HG03108 (cell line): ENCODE measurements around the gene BCR.

ENCODE experiments used
- ATAC-seq: cut with Tn5 transposase; IDR thresholded peaks from one replicate; pipeline ENCODE4 v1.9.1; 2021; ENCODE audit warnings: moderate library complexity; ENCODE audit not compliant: unreplicated experiment

BCR gene

DNA sequence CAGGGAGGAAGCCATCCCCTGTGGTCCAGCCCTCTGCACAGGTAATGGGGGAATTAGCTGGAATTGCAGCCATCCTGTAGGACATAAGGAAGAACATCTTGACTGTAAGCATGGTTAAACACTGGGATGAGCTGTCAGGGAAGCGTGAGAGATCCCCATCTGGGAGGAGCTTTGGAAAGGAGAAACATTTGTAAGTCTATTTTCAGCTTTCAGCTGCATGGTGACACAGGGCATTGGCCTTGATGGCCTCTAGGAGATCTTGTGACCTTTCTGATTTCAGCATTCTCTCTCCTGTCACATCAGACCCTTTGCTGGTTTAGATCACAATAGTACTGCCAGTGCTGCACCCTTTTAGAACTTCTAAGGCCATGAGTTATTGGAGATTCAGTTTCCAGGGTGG, 47.1 kb downstream of the BCR start:
- ATAC-seq = no peak

DNA sequence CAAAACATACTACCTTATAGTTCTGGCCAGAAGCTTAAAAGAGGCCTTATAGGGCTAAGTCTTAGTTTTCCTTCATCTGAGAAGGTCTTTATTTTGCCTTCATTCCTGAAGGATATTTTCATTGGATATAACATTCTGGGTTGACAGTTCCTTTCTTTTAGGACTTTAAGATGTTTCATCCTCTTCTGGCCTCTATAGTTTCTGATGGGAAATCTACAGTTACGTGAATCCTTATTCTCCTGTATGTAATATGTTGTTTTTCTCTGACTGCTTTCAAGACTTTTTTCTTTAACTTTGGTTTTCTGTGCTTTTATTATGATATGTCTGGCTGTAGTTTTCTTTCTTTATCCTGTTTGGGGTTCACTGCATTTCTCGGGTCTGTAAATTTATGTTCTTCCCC, 48.2 kb downstream of the BCR start:
- ATAC-seq = no peak

DNA sequence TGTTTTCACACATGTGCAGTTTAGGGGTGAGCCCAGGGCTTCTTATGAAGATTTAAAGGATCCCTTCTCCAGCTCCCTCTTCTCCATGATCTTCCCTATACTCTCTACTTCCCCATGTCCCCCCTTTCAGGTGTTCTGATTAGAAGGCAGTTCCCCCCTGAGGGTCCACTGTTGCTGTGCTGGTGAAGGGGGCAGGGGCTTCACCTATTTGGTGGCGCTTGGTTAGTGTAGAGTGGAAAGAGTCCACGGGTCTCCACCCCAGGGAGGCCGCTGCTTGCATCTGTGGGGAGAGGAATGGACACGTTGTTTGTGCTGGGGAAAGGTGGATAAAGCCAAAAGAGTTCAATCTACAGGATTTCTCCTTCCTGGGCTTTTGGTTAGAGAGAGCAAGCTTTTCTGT, 49.3 kb downstream of the BCR start:
- ATAC-seq = no peak

DNA sequence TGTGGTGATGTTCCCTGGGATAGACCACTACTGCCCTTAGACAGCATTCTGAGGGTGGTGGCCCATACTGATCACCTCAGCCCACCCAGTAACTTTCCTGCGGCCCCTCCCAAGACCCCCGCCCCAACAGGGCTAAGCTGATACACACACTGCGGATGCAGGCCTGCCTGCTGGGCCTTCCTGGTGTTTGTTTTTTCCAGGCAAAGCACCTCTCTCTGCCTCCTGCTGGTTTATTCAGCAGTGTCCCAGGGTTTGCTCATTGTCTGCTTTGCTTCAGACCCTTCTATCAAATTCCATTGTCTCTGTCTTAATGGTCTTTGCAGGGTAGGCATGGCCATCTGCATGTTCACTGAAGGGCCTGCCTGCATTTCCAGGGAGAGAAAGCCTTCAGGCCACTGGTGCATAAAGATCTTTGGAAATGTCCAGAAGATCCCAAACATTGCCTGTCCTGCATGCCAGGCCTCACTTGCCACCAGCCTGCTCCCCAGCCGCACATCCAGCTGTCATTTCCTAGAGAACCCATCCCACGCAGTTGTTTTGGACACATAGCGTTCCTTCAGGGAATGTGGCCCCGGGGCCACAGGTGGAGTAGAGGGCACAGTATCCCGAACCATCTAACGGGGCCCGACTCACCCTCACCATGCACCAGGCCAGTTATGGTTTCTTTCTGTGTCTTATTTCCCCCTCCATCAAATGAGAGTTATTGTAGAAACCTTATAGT, 50.2 kb downstream of the BCR start:
- no peak for ATAC-seq

DNA sequence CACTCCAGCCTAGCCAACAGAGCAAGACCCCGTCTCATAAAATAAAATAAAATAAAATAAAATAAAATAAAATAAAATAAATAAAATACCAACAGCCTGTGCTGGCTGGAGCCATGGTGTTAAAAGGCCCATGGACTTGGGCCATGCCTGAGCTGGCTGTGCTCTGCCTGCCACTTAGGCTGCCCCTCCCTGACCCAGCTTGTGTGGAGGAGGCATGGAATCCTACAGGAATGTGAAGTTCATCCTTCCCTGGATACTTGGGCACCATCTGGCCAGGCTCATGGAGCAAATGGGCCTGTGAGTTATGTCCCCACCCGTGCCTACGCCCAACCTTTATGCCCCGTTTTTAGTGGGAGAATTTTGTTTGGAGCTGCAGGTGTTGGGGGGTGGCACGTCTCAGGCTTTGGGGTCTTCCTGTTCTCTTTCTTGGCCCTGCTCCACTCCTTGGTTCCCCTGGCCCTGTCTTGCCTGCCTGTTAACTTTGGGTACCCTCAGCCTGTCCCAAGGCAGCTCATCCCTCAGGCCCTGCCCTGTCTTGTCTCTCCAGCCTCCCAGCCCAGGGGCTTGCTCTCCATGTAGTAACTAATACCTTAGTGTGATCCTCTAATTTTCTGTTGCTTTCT, 51.3 kb downstream of the BCR start:
- ATAC-seq = no peak

DNA sequence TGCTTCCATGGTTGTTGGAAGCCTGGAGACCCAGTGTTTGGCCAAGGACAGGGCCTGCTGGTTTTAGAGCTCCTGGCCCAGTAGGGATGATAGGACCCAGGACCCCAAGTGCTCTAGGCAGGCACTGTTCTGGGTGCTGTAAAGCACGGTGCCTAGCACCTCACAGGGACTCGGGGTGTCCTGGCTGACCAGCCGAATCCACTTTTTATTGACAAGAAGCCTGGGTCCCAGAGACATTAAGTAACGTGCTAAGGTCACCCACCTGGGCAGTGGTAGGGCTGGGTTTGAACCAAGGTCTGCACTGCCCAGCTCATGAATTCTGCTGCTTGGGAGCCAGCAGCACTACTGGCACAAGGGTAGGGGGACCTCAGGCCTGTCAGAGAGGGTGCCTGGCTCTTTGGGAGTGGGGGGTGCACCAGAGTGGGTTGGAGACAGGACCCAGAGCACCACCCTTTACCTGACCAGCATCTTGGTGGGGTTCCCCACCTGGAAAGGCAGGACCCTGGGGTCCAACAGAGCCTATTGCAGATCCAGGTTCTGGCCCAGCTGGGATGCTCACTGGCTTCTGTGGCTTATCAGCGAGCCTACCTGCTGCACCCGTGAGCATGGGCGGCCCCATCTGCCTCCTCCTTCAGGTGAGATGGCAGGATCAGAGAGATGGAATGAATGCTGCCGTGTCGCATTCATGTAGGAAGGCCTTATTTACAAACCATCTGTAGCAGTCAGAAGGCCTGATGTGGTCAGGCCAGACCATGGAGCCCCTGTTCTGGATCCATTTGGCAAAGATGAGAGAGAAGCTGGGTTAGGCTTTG, 52.0 kb downstream of the BCR start:
- no peak for ATAC-seq

DNA sequence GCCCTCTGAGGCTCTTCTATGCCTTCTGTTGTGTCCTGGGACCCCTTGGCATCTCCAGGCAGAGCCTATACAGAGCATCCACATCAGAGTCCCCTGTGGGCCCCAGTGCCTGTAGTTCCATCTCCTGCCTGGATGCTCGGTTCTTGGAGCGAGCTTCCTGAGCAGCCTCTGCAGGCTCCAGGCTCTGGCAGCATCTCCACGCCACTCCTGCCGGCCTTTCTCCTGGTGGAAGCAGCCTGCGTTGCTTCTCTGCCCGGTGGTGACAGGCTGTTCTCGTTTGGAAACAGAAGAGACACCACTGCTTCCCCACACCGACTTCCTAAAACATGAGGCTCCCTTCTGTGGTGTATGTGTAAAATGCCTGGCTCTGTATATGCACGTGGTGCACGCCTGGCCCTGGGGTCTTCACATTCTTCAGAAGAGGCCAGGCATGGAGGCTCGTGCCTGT, 52.8 kb downstream of the BCR start:
- ATAC-seq = no peak

DNA sequence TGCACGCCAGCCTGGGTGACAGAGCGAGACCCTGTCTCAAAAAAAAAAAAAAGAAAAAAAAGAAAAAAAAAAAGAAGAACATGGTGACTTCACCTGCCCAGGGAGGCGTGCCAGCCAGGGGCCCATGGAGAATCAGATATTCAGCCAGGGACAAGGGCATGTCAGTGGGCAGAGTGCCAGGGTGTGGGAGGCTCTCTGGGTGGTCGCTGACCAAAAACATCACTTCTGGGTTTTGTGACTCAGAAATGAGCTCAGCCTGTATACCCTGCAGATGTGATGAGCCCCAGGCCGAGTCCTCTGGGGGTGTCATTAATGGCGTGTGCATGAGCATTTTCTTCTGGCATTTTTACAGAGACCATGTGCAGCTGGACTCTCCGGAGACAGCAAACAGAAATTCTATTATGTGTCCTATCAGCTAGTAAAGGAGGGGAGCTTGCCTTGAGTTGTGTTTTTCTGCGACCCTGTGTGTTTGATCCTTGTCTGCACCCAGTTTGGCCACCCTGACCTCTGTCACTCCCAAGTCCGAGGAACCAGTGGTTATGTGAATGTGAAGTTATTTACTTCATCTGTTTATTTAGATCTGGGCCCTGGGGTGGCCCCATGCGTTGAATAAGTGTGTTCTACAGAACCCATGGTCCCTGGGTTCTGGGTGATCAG, 53.6 kb downstream of the BCR start:
- no peak for ATAC-seq

DNA sequence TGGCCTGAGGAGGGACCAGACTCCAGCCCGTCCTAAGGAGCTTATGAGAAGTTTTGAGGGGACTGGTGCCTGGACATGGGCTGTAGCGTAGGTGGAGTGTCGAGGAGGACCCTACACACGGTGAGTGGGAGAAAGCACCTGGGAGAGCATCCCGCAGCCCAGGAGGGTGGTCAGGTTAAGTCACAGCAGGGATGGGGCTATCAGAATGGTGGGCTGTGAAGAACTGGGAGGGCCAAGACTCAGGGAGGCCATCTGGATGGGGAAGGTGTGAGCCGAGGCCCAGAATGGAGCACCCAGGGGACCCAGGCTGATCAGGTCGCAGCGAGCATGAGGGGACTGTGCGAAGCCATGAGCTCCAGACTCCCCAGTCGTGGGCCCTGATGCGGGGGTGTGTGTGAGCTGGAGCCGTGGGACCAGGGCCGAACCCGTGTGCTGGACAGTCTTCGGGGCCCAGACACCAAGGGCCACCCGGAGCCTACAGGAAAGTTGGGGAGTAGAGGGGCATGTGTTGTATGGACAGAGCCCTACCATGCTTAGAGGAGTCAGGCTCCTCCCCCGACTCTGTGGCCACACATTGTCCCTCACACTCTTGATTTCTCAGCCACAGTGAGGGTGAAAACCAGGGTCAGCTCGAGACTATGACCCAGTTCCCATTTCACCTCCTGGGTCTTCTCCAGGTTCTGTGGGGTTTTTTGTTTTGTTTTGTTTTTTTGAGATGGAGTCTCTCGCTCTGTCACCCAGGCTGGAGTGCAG, 54.3 kb downstream of the BCR start:
- ATAC-seq = no peak

DNA sequence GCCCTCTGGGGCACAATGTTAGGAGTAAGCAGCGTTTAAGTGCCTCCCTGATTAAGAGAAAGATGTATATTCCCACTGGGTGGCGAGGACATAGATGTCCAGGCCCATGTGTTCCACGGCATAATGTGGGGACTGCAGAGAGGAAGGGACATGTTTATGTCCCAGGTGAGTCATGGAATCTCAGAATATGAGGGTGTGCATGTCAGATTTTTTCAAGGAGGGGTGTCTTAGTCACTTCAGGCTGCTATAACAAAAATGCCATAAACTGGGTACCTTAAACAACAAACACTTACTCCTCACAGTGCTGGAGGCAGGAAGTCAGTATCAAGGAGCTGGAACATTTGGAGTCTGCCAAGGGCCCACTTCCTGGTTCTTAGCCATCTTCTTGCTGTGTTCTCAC, 55.1 kb downstream of the BCR start:
- ATAC-seq = no peak

DNA sequence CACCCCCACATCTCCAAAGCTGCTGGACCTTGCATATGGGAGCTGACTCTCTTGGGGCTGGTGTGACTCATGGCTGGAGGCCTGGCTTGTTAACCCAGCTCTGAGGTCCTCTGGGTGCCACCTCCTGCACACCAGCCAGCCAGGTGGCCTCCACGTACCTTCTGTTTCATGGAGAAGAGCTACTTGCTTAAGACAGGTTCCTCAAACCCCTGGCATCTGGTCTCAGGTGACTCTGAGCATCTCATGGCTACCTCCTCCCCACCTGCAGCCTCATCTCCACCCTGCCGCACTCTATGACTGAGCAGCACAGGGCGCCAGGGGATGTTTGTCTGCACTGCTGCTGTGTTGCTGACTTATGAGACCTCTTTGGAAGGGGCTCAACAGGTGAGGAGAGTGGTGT, 55.7 kb downstream of the BCR start:
- ATAC-seq = no peak

DNA sequence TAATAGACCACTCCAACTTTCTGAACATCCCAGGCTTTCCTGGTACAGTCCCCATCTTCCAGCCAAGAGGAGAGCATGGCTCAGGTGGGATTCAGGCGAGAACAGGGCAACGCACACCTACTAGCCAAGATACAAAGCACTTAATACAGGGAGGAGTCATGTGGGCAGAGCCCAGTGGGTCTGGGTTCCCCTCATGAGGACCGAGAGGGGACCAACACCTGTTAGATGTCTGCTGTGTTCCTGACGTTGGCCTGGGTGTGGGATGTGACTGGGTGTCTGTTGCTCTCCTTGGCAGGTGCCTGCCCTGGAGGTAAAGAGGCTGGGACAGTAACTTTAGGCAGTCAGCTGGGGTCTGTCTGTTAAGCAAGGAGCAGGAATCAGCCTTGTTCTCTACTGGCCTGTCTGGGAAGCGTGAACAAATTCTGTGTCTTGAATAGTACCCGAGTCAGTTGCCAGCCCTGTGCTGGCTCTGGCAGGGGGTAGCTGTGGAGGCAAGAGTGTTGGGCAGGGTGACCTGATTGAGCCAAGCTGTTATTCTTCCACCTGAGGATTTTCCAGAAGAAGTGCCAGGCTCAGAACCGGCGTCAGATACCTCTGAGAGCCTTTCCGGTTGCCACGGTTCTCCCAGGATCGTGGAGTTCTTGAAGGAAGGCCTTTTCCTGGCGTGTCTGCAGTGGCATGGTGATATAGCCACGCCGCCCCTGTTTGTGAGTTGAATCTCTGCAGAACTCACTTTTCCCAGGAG, 56.3 kb downstream of the BCR start:
- ATAC-seq = no peak

DNA sequence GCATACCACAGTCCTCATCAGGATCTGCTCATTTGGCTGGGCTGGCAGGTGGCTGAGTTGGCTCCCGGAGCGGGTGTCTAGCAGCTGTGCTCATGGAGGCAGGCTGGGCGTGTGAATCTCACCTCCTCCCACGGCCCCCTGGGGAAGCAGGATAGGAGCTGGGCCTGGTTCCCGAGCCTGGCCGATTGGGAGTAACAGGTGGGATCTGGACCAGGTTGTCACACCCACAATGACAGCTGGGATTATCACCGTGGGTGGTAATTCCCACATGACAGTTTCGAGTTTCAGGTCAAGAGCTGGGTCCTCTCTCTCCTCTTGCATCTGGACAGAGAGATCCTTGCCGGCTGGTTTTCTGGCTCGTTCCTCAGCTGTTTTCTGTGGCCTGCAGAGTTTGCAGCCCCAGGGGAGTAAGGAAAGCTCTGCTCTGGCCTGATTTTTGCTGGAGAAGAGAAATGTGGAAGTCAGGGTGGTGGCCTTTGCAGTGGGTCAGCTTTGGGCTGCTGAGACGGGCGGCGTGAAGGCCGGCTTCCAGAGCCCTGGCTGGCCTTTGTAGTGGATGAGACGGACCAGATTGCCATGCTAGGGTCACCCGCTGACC, 57.0 kb downstream of the BCR start:
- no peak for ATAC-seq

DNA sequence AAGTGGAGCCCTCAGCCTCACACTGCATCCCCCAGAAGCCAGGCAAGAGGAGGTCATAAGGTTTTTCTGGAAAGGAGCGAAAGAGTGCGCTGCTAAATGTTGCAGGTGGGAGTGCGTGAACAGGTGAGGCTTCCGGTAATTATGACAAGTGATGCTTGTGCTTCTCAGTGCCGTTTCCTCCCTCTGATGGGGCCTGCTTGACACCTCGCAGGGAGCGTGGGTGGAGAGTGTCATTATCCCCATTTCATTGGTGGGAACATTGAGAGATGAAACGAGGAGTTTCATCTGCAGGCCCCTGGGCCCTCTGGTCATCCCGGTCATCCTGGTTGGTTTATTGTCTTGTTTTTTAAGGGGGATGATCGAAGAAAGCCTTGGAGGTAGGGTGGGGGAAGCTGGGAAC, 57.5 kb downstream of the BCR start:
- no peak for ATAC-seq

DNA sequence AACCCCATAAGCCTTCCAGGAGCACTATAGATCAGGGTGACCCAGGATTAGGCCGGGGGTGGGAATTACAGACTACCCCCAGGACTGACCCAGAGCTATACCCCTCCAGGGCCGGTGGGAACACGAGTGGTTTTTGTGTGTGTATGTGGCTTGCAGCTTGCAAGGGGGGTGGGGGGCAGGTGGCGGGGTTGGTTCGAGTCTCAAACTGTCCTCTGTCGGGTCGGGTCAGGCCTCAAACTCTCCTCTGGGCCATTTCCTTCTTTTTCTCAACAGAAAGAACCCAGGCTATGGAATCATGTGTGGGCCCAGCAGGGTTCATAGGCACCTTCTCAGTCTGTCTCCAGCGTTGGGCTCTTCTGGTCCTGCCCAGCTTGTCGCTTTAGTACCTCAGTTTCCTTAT, 58.4 kb downstream of the BCR start:
- ATAC-seq = no peak

DNA sequence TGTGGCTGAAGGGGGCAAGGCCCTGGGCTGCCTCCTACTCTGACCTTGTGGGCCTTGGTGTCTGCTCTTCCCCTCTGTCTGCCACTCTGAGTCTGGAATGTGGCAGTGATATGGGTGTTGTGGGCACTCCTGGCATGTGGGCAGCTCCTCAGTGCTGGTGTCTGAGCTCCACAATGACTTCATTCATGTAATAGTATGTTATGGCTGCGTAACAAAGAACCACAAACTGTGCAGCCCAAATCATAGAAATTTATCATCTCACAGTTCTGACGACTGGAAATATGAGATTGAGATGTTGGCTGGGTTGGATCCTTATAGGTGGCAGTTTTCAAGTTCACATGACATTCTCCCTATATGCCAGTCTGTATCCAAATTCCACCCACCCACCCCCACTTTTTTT, 59.1 kb downstream of the BCR start:
- no peak for ATAC-seq

DNA sequence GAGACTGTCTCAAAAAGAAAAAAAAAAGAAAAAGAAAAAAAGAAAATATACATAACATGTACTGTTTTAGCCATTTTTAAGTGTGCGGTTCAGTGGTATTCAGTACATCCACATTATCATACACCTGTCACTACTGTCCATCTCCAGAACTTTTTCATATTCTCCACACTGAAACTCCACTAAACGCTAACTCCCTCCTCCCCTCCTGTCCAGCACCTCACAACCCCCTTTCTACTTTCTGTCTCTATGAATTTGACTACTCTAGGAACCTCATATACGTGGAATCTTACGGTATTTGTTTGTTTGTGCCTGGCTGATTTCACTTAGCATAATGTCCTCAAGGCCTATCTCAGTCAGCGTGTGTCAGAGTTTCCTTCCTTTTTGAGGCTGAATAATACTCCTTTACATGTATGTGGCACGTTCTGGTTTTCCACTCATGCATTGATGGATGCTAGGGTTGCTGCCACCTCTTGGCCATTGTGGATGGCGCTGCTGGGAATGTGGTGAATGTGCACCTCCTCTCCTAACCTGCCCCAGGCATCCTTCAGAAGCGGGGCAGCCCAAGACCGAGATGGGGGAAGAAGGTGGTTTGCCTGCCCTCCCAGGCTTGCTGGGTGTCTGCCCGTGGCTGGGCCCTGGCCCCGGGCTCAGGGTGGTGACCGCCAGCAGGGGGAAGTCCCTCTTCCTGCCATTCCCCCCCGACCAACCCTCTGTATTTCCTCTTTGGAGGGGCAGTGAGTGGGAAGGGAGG, 60.5 kb downstream of the BCR start:
- ATAC-seq = no peak

DNA sequence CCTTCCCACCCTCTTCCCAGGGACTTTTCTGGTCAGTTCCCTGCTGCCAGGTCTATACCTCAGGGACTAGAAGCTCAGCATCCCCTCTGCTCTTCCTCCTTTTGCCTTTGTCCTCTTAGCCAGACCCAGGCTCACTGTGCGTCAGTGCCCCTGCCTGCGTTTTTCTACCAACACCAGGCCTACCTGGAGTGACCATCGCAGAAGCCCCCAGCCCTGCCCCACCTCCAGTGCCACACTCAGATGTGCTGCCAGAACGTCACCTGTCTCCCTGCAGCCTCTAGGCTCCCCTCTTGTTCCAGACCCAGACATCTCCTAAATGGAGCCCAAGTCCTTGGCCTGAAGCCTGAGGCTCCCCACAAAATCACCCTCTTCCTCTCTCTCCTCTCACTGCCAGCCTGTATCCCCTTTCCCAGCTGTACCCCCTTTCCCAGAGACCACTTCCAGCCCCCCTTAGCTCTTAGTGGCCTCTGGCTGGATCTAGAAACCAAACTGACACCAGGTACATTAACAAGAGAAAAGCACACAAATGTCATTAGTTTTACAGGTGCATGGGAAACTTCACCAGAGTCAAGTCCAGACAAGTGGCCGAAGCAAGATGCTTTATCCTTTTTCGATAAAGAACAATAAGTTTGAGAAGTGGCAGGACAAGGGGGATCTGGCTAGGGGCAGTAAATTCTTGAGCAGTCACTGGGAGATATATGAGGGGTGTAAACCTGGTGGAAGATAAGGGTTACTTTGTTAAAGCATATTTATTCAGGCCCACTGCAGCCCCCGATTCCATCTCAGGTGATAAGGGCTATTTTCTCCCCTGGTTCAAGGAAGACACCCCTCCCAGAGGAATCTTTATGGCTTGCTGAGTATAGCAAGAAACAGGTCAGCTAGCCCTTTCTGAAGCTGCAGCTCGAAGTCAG, 61.5 kb downstream of the BCR start:
- ATAC-seq = no peak
